Embryonic facial prominence (tissue), 1 donor: Measurements from ENCODE around the gene INSR.

Source experiments
- DNase-seq: peaks from one replicate; pipeline ENCODE4 v3.0.0-alpha.2; 2016; ENCODE audit errors: extremely low spot score

Gene INSR

DNA sequence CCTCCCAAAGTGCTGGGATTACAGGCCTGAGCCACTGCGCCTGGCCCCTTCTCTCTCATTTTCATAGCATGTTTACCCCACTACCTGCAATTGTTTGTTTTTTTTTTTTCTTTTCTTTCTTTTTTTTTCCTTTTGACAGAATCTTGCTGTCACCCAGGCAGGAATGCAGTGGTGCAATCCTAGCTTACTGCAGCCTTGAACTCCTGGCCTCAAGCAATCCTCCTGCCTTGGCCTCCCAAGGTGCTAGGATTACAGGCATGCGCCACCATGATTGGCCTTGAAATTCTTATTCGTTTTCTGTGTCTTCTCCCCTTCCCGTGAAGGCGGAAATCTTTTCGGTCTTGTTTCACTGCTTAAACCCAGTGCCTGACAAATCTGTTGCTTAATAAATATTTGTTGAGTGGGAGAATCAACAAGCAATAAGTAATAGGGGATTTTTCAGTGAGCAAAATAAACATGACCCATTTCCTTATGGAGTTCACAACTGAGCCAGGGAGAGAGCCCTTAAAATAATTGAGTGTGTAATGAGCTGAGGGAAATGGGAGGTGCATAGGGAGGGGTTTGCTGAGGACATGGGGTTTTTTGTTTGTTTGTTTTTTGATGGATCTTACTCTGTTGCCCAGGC lies 1.8 kb upstream of the INSR start:
- DNase-seq = no peak

DNA sequence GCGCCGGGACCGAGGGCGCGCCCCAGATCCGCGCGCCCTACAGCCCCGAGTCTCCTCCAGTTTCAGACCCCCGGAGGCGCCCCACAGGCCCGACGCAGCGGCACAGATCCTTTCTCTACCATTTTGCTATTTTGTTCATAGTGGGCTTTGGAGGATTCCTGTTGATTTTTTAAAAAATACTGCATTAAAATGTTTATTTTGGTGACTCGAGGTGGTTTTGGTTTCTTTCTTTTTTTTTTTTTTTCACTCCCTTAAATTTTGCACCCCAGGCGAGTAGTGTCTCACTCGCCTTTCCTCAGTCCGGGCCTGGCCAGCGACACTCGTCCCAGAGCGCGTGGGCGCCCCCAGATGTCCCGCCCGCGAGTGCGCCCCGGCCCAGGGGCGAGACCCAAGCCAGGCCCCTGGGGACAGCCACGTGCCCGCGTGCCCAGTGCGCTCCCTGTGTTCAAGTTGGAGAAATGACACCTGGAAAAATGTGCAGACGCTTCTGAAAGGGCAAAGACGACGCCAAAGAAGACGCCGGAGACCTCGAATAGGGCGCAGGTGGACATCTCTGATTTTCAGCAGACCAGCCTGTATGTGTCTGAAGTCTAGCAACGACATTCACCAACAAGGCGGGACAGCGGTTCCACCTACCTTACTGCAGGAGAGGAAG lies 471 bp upstream of the INSR start:
- peak; percentile 16 for DNase-seq

DNA sequence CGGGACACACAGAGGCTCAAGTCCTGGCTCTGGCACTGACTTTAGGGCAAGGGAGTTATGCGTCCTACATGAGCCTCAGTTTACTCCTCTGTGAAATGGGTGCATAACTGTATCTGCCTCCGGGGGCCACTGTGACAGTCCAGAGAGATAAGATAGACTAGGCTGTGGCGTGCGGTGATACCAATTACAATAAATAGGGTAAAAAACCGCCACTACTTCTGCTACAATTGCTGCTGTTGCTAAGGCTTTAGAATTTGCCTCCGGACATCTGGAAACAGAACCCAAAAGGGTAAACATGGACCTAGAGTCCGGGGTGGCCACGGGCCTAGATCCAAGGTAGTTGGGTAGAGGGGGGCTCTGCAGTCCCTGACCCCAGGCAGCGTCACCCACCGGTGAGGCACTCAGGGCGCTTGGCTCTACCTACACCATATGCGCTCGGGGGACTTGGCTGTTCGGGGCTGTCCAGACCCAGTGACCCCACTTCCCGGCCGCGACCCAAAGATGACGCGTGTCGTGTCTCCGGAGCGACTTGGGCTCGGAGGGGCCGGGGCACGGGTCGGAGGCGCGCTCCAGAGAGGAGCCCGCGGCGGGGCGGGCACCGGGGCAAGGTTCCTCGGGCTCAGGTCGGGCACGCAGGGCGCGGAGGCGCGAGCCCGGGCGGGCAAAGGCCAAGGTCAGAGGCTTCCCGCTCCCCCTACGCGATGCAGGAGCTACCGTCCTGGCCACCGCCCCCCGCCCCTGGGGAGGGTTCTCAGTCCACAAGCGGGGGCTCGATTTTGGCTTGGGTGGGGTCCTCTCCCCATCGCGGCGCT lies 1.1 kb downstream of the INSR start:
- DNase-seq = no peak

DNA sequence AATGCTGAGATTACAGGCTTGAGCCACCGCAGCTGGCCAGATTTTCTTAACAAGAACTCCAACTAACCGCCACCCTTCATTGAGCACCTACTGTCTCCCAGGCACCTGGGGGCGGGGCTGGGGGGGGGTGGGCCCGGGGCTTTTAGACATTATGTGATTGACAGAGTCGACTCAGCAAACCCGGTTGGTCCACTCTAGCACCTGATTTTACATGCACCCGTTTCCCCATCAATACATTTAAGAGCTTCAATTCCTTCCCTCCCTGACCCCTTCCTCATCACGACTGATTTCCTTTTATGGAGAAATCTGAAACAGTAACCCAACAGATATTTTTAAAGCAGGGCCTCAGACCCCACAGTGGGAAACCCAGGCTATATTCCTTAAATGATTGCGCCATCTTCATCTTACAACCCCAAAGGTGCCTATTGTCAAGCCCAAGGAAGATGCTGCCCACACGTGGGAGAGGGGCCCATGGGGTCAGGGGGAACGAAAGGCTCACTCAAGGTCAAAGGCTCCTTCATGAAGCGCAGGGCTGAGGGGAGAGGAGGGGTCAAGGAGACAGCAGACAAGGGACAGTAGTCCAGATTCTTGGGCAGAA lies 1.8 kb downstream of the INSR start:
- no peak for DNase-seq

DNA sequence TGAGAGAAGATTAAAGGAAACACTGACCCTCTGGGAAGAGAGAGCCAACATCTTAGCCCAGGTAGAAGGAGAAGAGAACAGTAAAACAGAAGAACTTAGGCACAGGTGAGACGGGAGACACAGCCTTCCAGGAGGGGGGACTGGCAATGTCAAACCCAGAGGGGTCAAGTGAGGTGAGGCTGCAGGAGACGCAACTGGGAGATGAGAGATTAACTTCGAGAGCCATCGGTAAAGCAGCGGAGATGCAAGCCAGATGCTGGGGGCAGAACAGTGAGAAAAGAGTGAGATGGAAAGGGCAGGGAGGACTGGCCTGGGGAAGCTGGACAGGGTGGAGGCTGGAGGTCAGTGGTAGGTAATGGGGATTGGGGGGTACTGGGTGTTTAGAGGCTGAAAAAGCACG lies 5.2 kb downstream of the INSR start:
- no peak for DNase-seq

DNA sequence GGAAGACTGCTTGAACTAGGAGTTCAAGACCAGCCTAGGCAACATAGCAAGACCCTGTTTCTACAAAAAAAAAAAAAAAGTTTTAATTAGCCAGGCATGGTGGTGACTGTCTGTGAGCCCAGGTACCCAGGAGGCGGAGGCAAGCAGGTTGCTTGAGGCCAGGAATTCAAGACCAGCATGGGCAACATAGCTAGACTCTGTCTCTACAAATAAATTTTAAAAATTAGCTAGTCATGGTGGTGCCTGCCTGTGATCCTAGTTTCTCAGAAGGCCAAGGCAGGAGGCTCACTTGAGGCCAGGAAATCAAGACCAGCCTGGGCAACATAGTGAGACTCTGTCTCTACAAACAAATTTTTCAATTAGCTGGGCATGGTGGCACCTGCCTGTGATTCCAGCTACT lies 6.1 kb downstream of the INSR start:
- no peak for DNase-seq

DNA sequence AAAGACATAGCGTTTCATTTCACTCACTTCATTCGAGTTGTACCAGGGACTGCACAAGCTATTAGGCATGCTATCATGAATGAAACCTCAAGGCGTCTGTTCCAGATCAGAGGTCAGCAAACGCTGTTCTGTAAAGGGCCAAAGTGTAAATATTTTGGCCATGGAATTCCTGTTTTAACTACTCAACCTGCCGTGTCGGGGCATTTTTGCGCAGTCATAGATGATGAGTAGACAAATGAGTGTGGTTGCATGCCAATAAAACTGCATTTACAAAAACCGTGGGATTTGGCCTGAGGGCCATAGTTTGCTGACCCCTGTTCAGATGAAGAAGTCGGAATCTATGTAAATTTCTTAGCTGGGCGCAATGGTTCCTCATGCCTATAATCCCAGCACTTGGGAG lies 6.5 kb downstream of the INSR start:
- no peak for DNase-seq

DNA sequence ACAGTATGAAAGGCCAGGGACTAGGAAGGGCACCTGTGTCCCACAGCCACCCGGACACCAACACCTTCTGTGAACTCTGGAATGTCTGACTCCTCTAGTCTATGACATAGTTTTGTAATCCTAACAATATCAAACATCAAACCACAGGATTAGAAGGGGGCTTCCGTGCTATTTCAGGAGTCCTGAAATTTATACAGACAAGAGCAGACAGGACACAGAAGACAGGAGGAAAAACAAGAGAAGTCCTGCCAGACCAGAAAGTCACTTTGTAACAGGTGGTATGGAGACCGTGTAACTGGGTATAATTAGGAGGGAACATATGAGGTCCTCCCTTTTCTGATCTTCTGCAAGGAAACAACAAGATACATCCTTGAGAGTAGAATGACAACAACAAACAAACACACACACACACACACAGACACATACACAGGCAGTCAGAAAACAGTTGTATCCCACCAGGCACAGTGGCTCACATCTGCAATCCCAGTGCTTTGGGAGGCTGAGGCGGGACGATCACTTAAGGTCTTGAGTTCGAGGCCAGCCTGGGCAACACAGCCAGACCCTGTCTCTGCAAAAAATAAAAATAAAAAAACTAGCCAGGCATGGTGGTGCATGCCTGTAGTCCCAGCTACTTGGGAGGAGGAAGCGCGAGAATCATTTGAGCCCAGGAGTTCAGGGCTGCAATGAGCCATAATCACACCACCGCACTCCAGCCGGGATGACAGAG lies 13.1 kb downstream of the INSR start:
- DNase-seq = no peak

DNA sequence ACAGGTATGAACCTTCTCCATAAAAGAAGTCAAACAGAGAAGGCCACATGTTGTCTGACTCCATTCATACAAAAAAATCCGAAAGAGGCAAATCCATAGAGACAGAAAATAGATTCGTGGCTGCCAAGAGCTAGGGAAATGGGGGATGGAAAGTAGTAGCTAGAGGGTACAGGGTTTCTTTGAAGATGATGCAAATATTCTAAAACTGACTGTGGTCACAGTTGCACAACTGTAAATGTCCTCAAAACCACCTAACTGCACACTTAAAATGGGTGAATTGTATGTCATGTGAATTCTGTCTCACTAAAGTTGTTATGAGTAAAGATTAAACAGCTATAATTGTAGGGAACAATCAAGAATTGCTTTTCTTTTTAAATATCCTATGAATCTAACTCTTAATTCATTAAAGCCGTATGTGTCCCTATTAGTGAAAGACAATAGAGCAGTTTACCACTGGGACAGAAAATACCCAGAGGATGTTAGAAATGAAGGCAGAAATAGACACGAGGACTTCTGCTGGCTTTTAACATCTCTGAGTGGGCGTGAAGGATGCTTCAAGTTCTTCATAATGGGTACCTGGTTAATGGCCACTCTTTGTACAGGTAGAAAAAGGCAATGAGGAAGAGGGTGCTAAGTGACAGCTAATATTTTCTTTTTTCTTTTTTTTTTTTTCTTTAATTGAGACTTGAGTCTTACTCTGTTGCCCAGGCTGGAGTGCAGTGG lies 21.2 kb downstream of the INSR start:
- no peak for DNase-seq

DNA sequence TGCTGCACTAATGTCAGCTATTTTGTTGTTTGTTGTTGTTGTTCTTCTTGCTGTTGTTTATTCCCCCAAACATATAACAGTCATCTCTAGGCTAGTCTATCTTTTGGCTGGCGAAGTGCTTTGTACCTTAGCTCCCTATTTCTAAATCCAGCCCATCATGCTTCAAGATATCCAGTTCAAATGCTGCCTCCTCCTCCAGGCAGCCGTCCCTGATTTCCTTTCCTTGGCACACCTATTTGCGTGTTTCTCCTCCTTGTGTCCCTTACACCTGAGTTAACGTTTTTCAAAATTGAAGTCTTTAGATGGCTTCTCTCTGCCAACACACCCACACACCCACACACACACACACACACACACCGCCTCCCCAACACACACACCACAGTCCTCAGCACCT lies 25.5 kb downstream of the INSR start:
- DNase-seq = no peak

DNA sequence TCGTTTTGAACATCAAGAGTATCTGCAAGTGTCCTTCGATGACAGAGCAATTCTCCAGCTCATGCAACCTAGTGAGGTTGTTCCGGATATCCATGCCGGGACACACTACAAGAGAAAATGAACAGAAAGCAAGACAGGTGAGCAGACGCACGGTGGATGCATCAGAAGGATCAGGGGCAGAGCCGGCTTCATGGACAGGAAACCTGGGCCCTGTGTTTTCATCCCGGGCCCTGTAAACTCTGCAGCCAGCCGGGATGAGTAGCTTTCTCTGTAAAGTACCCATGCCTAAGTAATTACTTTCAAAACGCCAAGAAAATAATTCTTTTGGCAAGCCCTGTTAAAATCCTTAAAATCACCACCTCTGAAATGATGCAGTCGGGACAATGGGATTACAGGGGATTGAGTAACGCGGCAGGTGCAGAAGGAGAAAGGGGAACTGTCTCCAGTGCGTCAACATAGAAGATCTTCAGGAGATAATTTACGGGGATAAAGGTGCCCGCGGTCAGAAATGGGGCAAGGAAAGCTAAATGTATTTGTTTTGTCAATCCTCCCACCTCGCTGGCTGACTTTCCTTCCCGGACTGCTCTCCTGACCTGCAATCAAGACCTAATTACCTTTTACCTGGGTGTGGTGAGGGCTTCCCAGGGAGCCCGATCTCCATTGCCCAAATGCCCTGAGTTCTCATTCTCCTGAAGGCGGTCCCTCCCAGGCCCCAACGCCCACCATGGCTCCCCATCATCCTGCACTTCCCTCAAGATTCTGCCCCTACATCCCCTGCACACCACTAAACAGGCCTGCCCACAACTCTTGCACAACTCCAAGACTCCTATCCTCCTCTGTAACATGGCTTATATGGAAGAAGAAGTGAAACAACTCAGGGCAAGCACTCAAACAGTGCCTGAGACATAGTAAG lies 26.2 kb downstream of the INSR start:
- DNase-seq = no peak

DNA sequence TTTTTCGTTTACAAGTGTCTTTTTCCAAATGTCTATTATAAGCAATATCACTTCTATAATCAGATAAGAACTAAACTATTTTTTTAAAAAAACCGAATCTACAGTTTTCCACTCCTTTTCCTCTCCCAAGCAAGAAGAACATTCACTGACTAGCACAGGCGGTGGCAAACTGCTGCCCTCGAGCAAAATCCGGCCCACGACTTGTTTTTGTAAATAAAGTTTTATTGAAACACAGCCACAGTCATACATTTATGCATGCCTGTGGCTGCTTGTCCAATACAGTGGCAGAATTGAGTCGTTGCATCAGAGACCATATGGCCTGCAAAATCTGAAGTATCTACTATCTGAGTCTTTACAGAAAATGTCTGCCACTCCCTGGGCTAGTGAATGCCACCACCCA lies 27.4 kb downstream of the INSR start:
- no peak for DNase-seq

DNA sequence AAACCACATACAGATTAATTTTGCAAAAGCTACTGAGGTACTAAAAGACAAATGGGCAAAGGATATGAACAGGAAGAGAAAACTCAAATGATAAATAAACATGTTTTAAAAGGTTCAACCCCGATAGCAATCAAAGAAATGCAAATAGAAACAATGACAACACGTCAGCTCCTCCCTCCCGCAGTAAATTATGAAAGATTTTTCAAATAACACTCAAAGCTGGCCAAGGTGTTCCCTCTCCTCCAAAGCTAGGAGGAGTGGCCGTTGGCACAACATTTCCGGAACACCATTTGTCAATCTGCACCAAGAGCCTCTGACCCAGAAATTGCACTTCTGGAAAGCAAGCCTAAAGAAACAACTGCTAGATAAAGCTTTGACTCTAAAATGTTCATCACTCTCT lies 28.3 kb downstream of the INSR start:
- DNase-seq = no peak

DNA sequence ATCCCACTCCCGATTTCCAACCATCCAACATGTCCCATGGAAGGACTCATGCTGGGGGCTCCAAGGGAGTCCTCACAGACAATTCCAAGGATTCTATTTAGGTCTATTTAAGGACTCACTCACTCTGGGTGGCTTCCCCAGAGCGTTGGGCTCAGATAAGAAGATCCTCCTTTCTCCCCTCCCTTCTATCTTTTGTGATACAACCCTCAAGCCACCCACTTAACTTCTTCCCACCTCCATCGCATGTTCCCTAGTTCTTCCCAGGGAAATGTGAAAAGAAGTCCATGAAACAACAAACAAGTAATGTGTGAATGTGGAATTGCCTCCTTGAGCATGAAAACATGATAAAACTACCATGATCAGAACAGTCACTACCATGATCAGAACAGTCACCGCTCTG lies 29.4 kb downstream of the INSR start:
- DNase-seq = no peak

DNA sequence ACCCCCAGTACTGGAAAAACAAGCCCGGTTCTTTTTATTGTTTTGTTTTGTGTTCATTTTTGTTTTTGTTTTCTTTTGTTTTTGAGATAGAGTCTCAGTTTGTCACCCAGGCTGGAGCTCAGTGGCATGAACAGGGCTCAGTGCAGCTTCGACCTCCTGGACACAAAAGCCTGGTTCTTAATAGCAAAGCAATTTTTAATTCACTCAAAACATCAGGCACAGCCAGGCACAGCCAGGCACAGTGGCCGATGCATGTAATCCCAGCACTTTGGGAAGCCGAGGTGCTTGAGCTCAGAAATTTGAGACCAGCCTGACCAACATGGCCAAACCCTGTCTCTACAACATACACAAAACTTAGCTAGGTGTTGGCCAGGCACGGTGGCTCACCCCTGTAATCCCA lies 30.7 kb downstream of the INSR start:
- no peak for DNase-seq

DNA sequence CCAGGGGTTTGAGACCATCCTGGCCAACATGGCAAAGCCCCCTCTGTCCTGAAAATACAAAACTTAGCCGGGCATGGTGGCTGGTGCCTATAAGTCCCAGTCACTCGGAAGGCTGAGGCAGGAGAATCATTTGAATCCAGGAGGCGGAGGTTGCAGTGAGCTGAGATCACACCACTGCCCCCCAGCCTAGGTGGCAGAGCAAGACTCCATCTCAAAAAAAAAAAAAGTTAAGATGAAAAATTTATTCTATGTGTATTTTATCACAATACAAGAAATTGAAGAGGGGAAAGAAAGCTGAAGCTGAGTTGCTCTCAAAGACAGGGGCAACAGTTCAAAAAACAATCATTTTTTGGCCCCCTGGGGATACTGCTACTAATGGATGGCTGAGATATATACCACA lies 31.1 kb downstream of the INSR start:
- no peak for DNase-seq

DNA sequence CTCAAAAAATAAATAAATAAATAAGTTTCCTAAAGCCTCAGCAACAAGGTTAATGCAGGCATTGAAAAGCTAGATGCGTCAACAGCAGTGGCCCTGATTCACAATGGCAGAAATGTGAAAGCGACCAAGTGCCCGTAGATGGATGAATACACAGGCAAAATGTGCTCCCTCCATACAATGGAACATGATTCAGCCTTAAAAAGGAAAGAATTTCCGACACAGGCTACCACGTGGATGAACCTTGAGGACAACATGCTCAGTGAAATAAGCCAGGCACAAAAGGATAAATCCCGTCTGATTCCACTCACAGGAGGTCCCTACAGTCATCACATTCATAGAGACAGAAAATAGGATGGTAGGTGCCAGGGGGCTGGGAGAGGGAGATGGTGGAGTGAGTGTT lies 31.7 kb downstream of the INSR start:
- no peak for DNase-seq

DNA sequence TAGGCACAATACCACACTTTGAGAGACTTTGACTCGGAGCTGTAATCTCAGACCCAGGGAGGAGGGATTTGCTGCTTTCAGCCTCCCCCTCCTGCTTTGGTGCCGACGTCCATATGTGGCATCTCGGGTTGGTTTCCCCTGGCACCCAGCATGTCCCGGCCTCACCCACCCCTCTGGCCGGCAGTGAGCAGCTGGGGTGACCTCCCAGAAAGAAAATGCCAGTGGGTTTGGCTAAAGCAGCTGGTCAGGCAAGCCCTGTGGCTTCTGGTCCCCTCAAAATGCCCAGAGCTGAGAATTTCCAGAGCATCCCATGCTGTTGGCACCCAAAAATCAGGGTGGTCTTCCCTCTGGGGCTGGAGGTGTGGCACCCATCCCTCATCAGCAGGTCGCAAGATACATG lies 34.1 kb downstream of the INSR start:
- no peak for DNase-seq

DNA sequence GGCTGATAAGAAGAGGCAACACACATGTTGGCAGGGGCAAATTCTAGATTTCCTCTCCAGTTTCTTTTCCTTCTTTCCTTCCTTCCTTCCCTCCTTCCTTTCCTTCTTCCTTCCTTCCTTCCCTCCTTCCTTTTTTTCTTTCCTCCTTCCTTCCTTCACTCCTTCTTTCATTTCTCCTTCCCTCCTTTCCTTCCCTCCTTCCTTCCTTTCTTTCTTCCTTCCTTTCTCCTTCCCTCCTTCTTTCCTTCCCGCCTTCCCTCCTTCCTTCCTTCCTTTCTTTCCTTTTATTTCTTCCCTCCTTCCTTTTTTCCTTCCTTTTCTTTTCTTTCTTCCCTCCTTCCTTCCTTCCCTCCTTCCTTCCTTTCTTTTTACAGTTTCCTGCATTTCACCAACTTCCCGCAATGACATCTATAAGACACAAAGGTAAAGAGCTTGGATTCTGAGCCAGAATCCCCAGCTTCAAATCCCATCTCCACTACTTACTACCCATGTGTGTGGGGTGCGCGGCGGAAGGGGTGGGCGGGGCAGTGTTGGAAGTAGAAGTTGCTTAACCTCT lies 35.3 kb downstream of the INSR start:
- DNase-seq = no peak
